NCI-H226 (cell line): ENCODE data around the gene ZYX.

Experiments used
- DNase-seq: peaks from one replicate; pipeline ENCODE4 v3.0.0-alpha.2; 2015

ZYX gene

GRCh38 chr7:143362131-143363015 is 18.8 kb upstream of the ZYX start, which contains the start of gene FAM131B:
TSS of gene FAM131B (minus strand) at chr7:143362713. CDS start at chr7:143362603, 110 bp downstream.
- no peak for DNase-seq

GRCh38 chr7:143363016-143363937 is 17.9 kb upstream of the ZYX start:
- DNase-seq: no peak

- DNase-seq: no peak
These were observed 13.2 kb upstream of the ZYX start for GRCh38 chr7:143367972-143368371.

- DNase-seq: no peak
These were observed 12.8 kb upstream of the ZYX start for GRCh38 chr7:143368387-143368786.

- no peak for DNase-seq
These were observed 11.2 kb upstream of the ZYX start for GRCh38 chr7:143369678-143370651.

- DNase-seq: peak; percentile 74
These were observed 9.1 kb upstream of the ZYX start for GRCh38 chr7:143372070-143372469.

GRCh38 chr7:143373255-143373794 is 7.8 kb upstream of the ZYX start:
- DNase-seq: no peak

- no peak for DNase-seq
These were observed 6.6 kb upstream of the ZYX start for GRCh38 chr7:143374561-143374960.

GRCh38 chr7:143375298-143376034 is 5.7 kb upstream of the ZYX start:
- no peak for DNase-seq

- DNase-seq: no peak
These were observed 4.7 kb upstream of the ZYX start for GRCh38 chr7:143376396-143376795.

- DNase-seq: no peak
These were observed 1.4 kb upstream of the ZYX start for GRCh38 chr7:143379611-143380259.

- peak; percentile 73 for DNase-seq
These were observed 892 bp upstream of the ZYX start for GRCh38 chr7:143380260-143380645.

- peak; percentile 80 for DNase-seq
These were observed 431 bp downstream of the ZYX start for GRCh38 chr7:143381427-143382125.

- no peak for DNase-seq
These were observed 1.1 kb downstream of the ZYX start for GRCh38 chr7:143382126-143382790.

- no peak for DNase-seq
These were observed 1.9 kb downstream of the ZYX start for GRCh38 chr7:143382791-143383641.

GRCh38 chr7:143383642-143383957 is 2.5 kb downstream of the ZYX start:
- peak; percentile 45 for DNase-seq

GRCh38 chr7:143384148-143384547 is 3.0 kb downstream of the ZYX start:
- DNase-seq: no peak
